B cell (primary cell): ENCODE results near the gene SAT1. TPM values are rescaled to one million over a fixed set of nuclear protein-coding genes. Genes with fewer than 3 reads are reported as not detected.

Source experiments
- ATAC-seq: fragments of 200-7000 bp; cut with Tn5 transposase; one replicate; pipeline ENCODE4 v1.10.0; 2021; ENCODE audit warnings: low read depth, mild to moderate bottlenecking, moderate number of reproducible peaks, moderate library complexity
- CTCF ChIA-PET: fragments of 350-600 bp; sonication (Branson Sonifier 250); formaldehyde crosslinking; loops from one replicate; lab custom pipeline; 2021; ENCODE audit warnings: antibody characterized with exemption, inconsistent platforms; lab: Charles Lee
- POLR2A ChIA-PET: fragments of 350-600 bp; sonication (Branson Sonifier 250); formaldehyde crosslinking; loops from one replicate; lab custom pipeline; 2021; ENCODE audit warnings: antibody characterized with exemption; lab: Charles Lee
- DNase-seq: peaks from one replicate; pipeline ENCODE4 v3.0.0; 2013
- H2AFZ ChIP-seq: 2 replicates; pipeline ENCODE4 v1.6.1; 2012; ENCODE audit warnings: mild to moderate bottlenecking, low read depth, low read length; ENCODE audit not compliant: insufficient read depth, poor library complexity, severe bottlenecking
- H3K27ac ChIP-seq, 2 donors: 1 replicate in 1 of 2; 2 replicates in 1 of 2; pipeline ENCODE4 v1.5.1; 2012 to 2013; ENCODE audit warnings: low read length in 2 of 2, mild to moderate bottlenecking in 2 of 2, moderate library complexity in 1 of 2
- H3K27me3 ChIP-seq, 4 experiments: fragments of 200-600 bp in 1 of 4; sonication (generic) in 1 of 4; replicated peaks in 1 of 4; 1 replicate in 2 of 4; 2 replicates in 2 of 4; pipeline versions ENCODE4 v1.6.1 to v1.7.0; 2013 to 2016; ENCODE audit warnings: low read length in 3 of 4, mild to moderate bottlenecking in 2 of 4, mixed read lengths in 1 of 4, moderate library complexity in 1 of 4; ENCODE audit not compliant: insufficient read depth in 4 of 4, control insufficient read depth in 3 of 4; ENCODE audit errors: control extremely low read depth in 1 of 4
- H3K36me3 ChIP-seq, 2 experiments: replicated peaks in 1 of 2; 1 replicate in 1 of 2; 2 replicates in 1 of 2; pipeline versions ENCODE4 v1.6.1 to v1.7.1; 2013; ENCODE audit warnings: low read length in 1 of 2; ENCODE audit not compliant: insufficient read depth in 2 of 2, control insufficient read depth in 1 of 2; ENCODE audit errors: control extremely low read depth in 1 of 2, extremely low read depth in 1 of 2
- H3K4me1 ChIP-seq, 2 donors: fragments of 200-600 bp in 1 of 2; sonication (generic) in 1 of 2; 1 replicate in 1 of 2; 2 replicates in 1 of 2; pipeline versions ENCODE4 v1.5.1 to v1.6.1; 2013 to 2017; ENCODE audit warnings: low read length in 2 of 2; ENCODE audit not compliant: control insufficient read depth in 2 of 2, insufficient read depth in 2 of 2
- H3K4me2 ChIP-seq: replicated peaks from 2 replicates; pipeline ENCODE3; 2012; ENCODE audit warnings: mild to moderate bottlenecking, low read depth, low read length; ENCODE audit not compliant: poor library complexity, severe bottlenecking
- H3K4me3 ChIP-seq, 5 experiments: fragments of 200-600 bp in 1 of 5; sonication (generic) in 1 of 5; 1 replicate in 3 of 5; 2 replicates in 2 of 5; pipeline versions ENCODE4 v1.5.1 to v1.7.0; 2011 to 2016; ENCODE audit warnings: low read length in 4 of 5, mild to moderate bottlenecking in 4 of 5, low read depth in 2 of 5, control low read depth in 1 of 5, moderate library complexity in 1 of 5; ENCODE audit not compliant: insufficient read depth in 1 of 5; ENCODE audit errors: control extremely low read depth in 1 of 5, extremely low read depth in 1 of 5
- H3K79me2 ChIP-seq: fragments of 200-600 bp; sonication (generic); one replicate; pipeline ENCODE4 v1.6.0; 2016; ENCODE audit warnings: low read length; ENCODE audit not compliant: control insufficient read depth, insufficient read depth
- H3K9ac ChIP-seq: fragments of 200-600 bp; sonication (generic); 2 replicates; pipeline ENCODE4 v1.6.1; 2017; ENCODE audit warnings: mild to moderate bottlenecking, low read length, moderate library complexity
- H3K9me3 ChIP-seq, 3 donors: one replicate each; pipeline versions ENCODE4 v1.6.1 to v1.7.1; 2013; ENCODE audit warnings: low read length in 2 of 3; ENCODE audit not compliant: control insufficient read depth in 2 of 3, insufficient read depth in 1 of 3; ENCODE audit errors: control extremely low read depth in 1 of 3
- H4K20me1 ChIP-seq: 2 replicates; pipeline ENCODE4 v1.6.0; 2012; ENCODE audit warnings: mild to moderate bottlenecking, low read length; ENCODE audit not compliant: insufficient read depth, control insufficient read depth, poor library complexity, severe bottlenecking
- H3K27ac Mint-ChIP-seq: one replicate; pipeline ENCODE4 v1.8.0; 2021; ENCODE audit warnings: mixed read lengths
- H3K27me3 Mint-ChIP-seq: one replicate; pipeline ENCODE4 v1.8.0; 2021; ENCODE audit warnings: mixed read lengths
- H3K4me1 Mint-ChIP-seq: one replicate; pipeline ENCODE4 v1.8.0; 2021; ENCODE audit warnings: mixed read lengths
- H3K4me3 Mint-ChIP-seq: one replicate; pipeline ENCODE4 v1.8.0; 2021; ENCODE audit warnings: mixed read lengths
- H3K9me3 Mint-ChIP-seq: one replicate; pipeline ENCODE4 v1.8.0; 2022; ENCODE audit warnings: mixed read lengths; ENCODE audit not compliant: insufficient read depth
- CTCF ChIP-seq: fragments of 200-600 bp; IDR thresholded peaks from one replicate; pipeline ENCODE4 v1.8.0; 2022; ENCODE audit warnings: antibody characterized with exemption, mild to moderate bottlenecking
- EZH2 ChIP-seq: IDR thresholded peaks from 2 replicates; pipeline ENCODE4 v1.6.1; 2012; ENCODE audit warnings: borderline replicate concordance, low read depth, mild to moderate bottlenecking, moderate library complexity, low read length; ENCODE audit not compliant: insufficient read depth, poor library complexity, severe bottlenecking
- WGBS: methylation state at CpG from one replicate; pipeline ENCODE4 v1.1.5; 2013; ENCODE audit warnings: missing lambda C conversion rate; ENCODE audit not compliant: insufficient coverage; 5-methylcytosine and 5-hydroxymethylcytosine counted together
- intact Hi-C: fragments of 100-400 bp; cut with micrococcal nuclease; formaldehyde crosslinking; loops from one replicate; pipeline ENCODE4 v1.10.0; 2022
- polyA plus RNA-seq: library from polyadenylated mRNA; depleted of rRNA; stranded (reverse); fragments of >200 nt; gene quantifications from 2 replicates; pipeline ENCODE4 v1.2.3, GENCODE V29; 2012
- total RNA-seq, 2 donors: library from RNA; stranded (reverse); fragments of 120-200 nt in 1 of 2; gene quantifications; 1 replicate in 1 of 2; 2 replicates in 1 of 2; pipeline versions ENCODE4 v1.2.3 to v1.2.4, GENCODE V29; 2013 to 2022

Gene SAT1
- total and polyA plus RNA-seq, 2 donors (not counting 1 experiment from before 2014, with no cell fraction given): 172 to 479 TPM

- Mint-ChIP-seq H3K9me3 (no peaks in the 10 kb centered on the region), H3K27me3 (no peaks in the 10 kb centered on the region), H3K27ac (no peak overlapping the region), H3K4me3 (no peak overlapping the region), H3K4me1 (peaks cover 8% of the 10 kb centered on the region)
- no CpG with 5 or more reads among the region's 3 CpGs for WGBS
- peak overlapping the region in 1 of 2 donors; percentile 65 for H3K27ac ChIP-seq
- TF ChIP-seq CTCF (no peak), EZH2 (no peak)
- H3K27me3 ChIP-seq: no peaks in the 10 kb centered on the region
- intact Hi-C loops: loop anchor here (5.0 kb wide), 1 partner anchor 36 kb away; the partner anchor contains the start of gene SAT1
- CTCF ChIA-PET: interaction anchor here (1.7 kb wide), 1 partner anchor 84 kb away, joined by 8 read pairs; no protein-coding TSS in a partner anchor
- POLR2A ChIA-PET: interaction anchor here (1.6 kb wide), 1 partner anchor 35 kb away, joined by 4 read pairs; the partner anchor contains the start of gene SAT1
- no peaks in the 10 kb centered on the region for H4K20me1 ChIP-seq
- no peak for DNase-seq
- no peak overlapping the region for H3K4me2 ChIP-seq
- no peak overlapping the region for H3K9ac ChIP-seq
- peak overlapping the region; percentile 77 for H2AFZ ChIP-seq
- no peak for ATAC-seq
- no peaks in the 10 kb centered on the region for H3K79me2 ChIP-seq
- H3K4me3 ChIP-seq: no peak overlapping the region
- peaks cover 7 to 11% of the 10 kb centered on the region in 2 donors for H3K4me1 ChIP-seq
- H3K36me3 ChIP-seq: no peaks in the 10 kb centered on the region
- no peaks in the 10 kb centered on the region for H3K9me3 ChIP-seq
These were observed 35.0 kb downstream of the SAT1 start for GRCh38 chrX:23817979-23818336.

- H3K27ac Mint-ChIP-seq: no peak overlapping the region
- intact Hi-C loops: loop anchor here (5.0 kb wide), 1 partner anchor 37 kb away; the partner anchor contains the start of gene SAT1
These were observed 36.6 kb downstream of the SAT1 start for GRCh38 chrX:23819385-23820234.

More at GRCh38 chrX:23819385-23820234, 36.6 kb downstream of the SAT1 start:
- Mint-ChIP-seq H3K4me1 (peaks cover 8% of the 10 kb centered on the region), H3K4me3 (no peak overlapping the region), H3K9me3 (no peaks in the 10 kb centered on the region), H3K27me3 (no peaks in the 10 kb centered on the region)
- no peak for TF ChIP-seq EZH2
- no peak for TF ChIP-seq CTCF
- Histone ChIP-seq H3K27ac (no peak overlapping the region), H3K36me3 (no peaks in the 10 kb centered on the region), H3K79me2 (no peaks in the 10 kb centered on the region), H3K4me2 (no peak overlapping the region), H3K9me3 (no peaks in the 10 kb centered on the region), H3K4me1 (peaks cover 7 to 11% of the 10 kb centered on the region in 2 donors), H3K4me3 (no peak overlapping the region), H3K9ac (no peak overlapping the region), H4K20me1 (no peaks in the 10 kb centered on the region), H3K27me3 (no peaks in the 10 kb centered on the region), H2AFZ (no peak overlapping the region)
- ChIA-PET CTCF (interaction anchor here (1.0 kb wide), 1 partner anchor 82 kb away, joined by 5 read pairs; no protein-coding TSS in a partner anchor), POLR2A (no interaction called here)
- ATAC-seq: no peak
- DNase-seq: no peak
- 100% methylated on average over 3 of the region's 10 CpGs for WGBS
